Stimulated activated CD4-positive, alpha-beta T cell treated with anti-CD3 and anti-CD28 coated beads, Interleukin-2, amount 100 ng/mL, for 4 hours (primary cell): ENCODE results near the gene XPR1.

ENCODE experiments used
- DNase-seq: peaks from one replicate; pipeline ENCODE4 v3.0.0-alpha.2; 2020; ENCODE audit warnings: low read depth

XPR1 gene

GRCh38 chr1:180916771-180917170 is 284.9 kb downstream of the XPR1 start:
- DNase-seq: no peak

- DNase-seq: no peak
Measured at GRCh38 chr1:180917306-180918065, 285.7 kb downstream of the XPR1 start.

GRCh38 chr1:180918519-180918918 is 286.7 kb downstream of the XPR1 start:
- DNase-seq: no peak

GRCh38 chr1:180919183-180919700 is 287.4 kb downstream of the XPR1 start:
- DNase-seq: no peak

- DNase-seq: no peak
Measured at GRCh38 chr1:180920193-180920592, 288.4 kb downstream of the XPR1 start.

GRCh38 chr1:180920702-180921101 is 288.9 kb downstream of the XPR1 start:
- DNase-seq: no peak

DNA sequence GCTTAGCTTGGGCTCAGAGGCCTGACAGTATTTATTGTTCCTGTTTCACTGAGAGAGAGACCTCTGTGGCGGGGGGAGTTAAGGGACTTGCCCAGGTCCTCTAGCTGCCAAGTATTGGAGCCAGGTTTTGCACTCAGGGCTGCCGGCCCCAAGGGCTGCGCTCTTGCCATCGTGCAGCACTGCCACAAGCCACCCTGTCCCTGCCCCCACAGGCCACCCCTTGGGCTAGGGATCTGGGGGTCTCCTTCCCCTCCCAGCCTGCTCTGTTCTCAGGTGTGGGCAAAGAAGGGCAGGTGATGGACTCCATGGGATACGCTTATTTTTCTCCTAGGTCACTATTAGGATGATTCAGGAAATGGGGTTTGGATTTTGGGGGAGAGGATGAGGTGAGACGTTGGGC is 289.6 kb downstream of the XPR1 start:
- DNase-seq: no peak

- DNase-seq: no peak
Measured at GRCh38 chr1:180921891-180922630, 290.2 kb downstream of the XPR1 start.

- no peak for DNase-seq
Measured at GRCh38 chr1:180922631-180923015, 290.8 kb downstream of the XPR1 start.

- no peak for DNase-seq
Measured at GRCh38 chr1:180923021-180923841, 291.4 kb downstream of the XPR1 start.

GRCh38 chr1:180923887-180924286 is 292.1 kb downstream of the XPR1 start:
- DNase-seq: no peak

DNA sequence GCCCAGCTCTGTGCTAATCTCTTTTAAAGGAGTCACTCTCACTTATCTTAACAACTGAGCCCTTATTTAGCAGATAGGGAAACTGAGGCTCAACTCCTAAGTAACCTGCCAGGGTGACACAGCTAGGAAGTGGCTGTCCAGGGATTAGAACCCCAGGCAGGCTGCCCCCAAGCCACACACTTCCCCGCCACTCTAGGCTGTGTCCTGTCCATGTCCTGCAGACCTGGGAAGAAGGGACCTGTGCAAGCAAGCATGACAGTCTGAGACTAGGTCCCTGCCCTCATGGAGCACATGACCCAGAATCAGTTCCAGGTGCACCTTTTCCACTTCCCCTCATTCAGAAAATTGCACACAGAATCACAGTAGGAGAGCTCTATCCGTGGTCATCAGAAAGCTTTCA is 293.1 kb downstream of the XPR1 start:
- DNase-seq: no peak

- DNase-seq: no peak
Measured at GRCh38 chr1:180925471-180926051, 293.7 kb downstream of the XPR1 start.

GRCh38 chr1:180926164-180926981 is 294.6 kb downstream of the XPR1 start:
- no peak for DNase-seq

GRCh38 chr1:180927348-180927747 is 295.5 kb downstream of the XPR1 start:
- DNase-seq: no peak

- no peak for DNase-seq
Measured at GRCh38 chr1:180927841-180928240, 296.0 kb downstream of the XPR1 start.

DNA sequence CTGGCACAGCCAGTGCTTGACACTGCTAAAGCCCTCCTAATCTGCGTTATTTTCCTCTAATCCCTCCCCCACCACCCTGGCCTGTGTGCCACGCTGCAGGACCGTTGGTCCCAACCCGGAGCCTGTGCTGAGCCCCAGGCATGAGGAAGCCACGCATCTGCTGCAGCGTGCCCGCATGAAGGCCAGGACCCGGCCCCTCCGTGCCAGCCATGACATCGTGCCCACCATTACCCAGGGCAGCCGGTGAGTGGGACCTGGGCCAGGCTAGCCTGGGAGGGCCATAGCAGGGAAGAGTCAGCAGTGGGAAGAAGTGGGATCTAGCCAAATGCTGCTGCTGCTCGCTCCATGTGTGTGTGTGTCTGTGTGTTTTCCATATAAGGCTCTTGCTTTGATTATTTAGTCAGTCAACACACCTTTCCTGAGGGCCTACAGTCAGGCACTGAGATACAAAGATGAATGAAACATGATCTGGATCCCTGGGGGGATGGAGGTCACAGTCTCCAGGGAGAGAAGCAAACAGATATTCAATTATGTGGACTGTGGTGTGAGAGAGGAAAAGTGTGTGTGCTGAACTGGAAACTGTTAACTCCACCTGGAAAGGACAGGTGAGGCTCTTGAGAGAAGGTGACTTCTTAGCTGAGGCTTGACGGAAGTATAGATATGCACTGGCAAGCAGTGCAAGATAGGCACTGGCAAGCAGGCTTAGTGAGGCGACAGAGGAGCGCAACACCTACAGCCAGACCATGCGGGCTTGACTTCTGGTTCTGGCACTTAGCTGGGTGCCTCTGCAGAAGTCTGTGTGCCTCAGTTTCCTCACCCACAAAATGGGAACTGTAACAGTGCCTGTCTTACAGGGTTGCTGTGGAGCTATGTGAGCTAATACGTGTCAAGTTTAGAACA is 296.8 kb downstream of the XPR1 start:
- DNase-seq: no peak

DNA sequence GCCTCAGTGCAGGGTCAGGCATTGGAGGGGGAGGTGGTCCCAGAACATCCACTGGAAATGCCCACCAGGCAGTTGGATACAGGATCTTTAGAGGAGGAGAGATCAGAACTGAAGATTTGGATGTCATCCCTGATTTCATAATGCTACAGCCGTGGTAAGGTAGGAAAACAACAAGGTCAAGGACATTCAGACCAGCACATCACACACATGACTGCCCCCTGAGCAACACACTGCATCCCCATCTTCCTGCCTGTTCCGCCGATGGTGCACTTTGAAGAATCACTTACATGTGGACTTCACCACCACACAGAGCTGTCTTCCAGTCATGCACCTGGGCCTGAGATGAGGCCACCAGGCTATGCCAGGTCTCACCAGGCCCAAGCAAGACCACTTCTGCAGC is 297.6 kb downstream of the XPR1 start:
- DNase-seq: no peak

DNA sequence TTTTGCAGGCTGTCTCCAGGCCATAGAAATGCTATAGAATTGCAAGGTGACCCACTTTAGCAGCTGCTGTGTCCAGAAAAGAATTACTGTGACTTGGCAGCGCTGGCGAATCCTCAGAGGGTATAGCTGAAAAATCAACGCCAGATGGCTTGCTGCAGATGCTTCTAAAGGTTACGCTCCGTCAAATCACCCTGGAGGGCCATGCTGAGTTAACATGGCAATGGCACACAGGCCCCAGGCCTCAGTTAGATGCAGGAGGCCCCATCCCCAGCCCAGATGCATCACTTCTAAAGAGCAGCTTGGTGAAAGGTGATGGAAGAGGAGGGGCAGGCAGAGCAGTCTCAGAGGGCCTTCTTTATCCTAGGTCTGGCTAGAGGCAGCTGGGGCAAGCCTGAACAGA is 298.9 kb downstream of the XPR1 start:
- no peak for DNase-seq

- no peak for DNase-seq
Measured at GRCh38 chr1:180931529-180931928, 299.7 kb downstream of the XPR1 start.
